HG03196 (cell line): ENCODE measurements around the gene GIMAP1.

ENCODE experiments used
- ATAC-seq: cut with Tn5 transposase; IDR thresholded peaks from one replicate; pipeline ENCODE4 v1.9.1; 2021; ENCODE audit not compliant: unreplicated experiment

GIMAP1 gene

DNA sequence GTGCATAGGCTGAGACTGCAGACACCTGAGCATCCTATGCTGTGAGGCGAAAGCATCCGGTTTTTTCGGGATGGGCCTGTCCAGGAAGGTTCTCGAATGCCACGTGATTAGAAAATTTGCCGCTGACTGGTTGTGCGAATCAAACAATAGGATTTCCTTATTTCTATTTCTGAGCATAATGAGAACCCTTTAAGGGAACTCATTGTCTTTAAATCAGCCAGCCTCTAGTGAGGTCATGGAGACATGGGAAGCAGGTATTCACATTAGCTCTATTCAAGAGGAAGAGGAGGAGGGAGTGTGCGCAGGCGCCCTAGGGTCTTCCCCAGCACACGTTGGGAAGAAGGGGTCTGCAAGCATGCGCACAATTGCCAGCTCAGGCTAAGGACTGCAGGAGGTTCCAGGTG lies 5.6 kb downstream of the GIMAP1 start:
- no peak for ATAC-seq

DNA sequence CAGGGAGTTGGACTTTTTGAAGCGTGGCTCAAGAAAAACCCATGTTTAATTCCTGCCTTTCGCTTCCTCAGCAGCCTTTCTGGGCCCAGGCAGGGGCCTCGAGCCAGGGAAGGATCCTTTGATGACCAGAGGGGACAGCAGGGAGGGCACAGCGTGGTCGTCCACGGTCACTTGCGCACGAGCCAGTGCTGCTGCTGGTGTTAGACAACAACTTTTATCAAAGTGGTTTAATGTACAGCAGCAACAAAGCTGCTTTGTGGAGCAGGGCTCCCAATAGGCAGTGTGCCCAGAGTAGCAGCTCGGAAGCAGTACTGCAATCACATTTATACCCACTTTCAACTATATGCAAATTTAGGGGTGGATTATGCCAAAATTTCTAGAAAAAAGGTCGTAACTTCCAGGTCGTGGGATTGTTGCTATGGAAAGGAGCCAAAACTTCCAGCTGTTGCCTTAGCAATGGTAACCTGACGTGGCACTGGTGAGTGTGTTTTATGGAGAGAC lies 6.1 kb downstream of the GIMAP1 start:
- ATAC-seq, result no peak

DNA sequence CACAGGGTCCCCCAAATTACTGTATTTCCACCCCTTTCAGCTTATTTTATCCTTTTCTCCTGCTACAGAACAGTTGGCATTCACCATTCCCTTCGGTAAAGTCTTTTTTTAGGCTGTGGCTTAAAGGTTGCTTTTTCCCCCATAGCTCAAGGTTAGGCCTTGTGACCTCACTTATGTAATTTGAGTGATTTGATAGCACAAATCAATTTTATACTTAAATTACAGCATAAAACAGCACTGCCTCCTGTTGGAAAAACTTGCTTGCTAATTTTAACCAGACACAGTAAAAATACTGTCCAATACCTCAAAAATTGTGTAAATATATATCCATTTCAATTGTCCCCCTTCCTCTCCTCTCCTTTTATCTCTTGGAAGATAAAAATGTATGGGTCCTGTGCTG lies 7.1 kb downstream of the GIMAP1 start:
- no peak for ATAC-seq

DNA sequence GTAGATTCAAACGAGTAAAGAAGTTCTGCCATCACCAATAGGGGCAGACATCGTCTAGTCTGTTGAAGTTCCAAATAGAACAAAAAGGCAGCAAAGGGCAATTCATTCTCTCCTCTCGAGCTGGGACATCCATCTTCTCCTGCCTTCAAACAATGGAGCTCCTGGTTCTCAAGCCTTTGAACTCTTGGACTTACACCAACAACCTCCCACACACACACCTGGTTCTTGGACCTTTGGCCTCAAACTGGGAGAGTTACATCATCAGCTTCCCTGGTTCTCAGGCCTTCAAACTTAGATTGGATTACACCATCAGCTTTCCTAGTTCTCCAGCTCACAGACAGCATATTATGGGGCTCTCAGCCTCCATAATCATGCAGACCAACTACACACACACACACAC lies 11.0 kb downstream of the GIMAP1 start:
- ATAC-seq, result no peak

DNA sequence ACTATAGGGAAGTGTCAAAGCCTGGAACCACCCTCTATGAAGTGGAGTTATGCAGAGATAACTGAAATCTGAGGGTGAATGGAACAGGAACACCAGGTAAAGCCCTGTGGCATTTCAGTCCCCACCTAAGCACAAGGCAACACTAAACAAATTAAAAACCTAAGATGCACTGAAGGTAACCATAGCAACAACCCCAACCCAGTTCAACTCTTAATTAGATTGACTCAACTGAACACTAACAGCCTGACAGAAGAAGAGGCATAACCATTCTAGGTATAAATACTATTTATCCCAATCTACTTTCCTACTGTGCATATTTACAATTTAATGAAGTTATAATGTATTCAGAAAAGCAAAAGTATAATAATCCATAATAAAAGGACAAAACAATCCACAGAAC lies 11.6 kb downstream of the GIMAP1 start:
- no peak for ATAC-seq

DNA sequence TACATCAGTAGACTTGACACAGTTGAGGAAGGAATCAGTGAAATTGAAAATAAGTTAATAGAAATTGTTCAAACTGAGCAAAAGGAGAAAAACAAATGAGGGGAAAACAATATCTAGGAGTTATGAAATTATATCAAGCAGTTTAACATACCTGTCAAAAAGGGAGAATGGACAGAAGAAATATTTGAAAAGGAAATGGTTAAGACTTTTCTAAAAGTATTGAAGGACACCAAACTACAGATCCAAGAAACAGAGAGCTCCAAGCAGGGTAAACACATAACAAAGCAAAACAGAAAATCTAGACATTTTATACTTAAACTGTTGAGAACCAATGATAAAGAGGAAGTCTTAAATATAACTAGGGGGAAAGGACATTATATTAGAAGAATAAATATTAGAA lies 12.2 kb downstream of the GIMAP1 start:
- ATAC-seq, result no peak

DNA sequence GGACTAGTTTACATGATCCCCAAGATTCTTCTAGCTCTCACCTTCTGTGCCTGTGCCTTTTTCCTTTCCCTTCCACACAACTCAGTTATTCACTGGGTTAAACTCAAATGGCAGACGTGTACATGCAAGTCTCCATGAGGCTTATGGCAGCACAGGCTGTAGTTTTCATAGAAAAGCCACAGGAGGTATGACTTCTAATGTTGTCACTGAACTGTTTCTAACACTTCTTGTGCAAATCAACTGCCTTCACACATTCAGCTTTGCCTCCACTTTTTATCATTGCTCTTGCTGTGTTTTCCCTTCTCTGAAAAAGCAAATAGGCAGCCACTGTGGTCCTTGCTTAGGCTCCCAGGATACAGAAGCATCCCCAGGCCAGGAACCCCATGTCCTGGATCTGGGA lies 15.5 kb downstream of the GIMAP1 start:
- no peak for ATAC-seq

DNA sequence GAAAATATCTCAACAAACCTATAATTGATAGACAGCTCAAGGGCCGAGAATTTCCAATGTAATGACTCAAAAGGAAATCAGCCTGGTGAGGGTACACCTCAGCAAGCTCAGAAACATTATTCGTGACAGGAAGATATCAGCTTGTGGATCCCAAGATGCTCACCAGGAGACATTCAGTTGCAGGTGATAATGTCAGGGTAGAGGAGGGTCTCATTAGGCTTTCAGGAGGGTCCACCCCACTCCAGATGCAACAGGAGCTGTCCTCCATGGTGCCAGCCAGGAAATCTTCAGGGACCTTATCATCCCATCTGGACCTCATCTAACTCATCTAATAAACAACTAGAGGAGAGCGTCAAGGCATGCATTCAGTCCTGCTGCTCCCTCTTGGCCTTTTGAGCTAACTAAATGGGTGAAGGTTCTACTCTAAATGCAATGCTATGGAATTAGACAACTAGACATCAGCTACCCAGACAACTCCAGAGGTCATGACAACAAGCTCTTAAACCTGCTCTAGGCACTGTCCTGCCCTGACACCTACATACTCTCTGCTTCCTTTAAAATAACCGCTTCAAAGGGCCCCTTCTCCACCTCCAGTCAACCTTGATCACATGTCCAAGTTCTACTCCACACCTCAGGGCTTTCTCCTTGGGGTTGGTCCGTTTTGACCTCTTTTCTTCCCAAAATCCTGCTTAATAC lies 16.5 kb downstream of the GIMAP1 start:
- ATAC-seq, result no peak

DNA sequence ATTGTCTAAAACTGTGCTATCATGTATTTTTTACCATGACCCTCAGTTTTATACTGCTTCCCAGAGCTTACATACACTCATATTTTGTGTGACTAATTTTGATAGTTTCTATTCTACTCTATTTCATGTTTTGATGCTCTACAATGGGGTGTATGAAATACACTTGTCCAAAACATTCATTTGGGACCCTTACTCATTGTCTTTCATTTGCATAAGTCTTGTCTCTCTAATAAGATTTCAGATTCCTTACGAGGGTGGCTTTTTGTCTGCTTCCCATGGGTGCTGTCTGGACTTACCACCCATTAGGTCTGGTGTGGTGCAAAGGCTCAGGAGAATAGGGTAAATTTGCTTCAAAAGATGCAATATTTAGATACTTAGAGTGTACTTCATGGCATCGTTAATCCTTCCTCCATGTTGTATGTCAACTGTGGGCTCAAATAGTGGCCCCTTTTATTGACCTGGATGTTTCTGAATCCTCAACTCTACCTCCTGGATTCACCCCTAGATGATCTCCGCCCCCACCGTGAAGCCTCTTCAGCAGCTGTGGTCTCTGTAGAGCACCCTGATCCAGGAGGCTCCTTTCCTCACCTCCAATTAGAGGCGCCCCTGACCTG lies 17.2 kb downstream of the GIMAP1 start:
- ATAC-seq, result no peak

DNA sequence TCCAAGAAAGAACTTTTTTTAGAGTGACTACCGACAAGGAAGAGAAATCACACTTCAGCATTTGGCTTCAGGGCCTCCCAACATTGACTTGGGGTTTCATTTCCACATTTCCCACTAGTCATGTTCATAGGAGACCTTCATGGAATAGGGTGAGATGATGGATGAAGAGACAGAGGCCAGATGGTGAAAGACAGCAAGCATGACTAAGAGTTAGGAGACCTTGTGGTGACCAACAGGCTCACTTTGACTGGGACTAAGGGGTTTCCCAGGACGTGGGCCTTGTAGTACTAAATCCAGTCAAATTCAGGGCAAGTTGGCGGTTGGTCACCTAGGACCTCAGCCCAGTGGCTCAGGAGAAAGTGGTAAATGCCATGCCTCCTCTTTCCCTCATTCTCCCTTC lies 17.8 kb downstream of the GIMAP1 start:
- ATAC-seq, result no peak

DNA sequence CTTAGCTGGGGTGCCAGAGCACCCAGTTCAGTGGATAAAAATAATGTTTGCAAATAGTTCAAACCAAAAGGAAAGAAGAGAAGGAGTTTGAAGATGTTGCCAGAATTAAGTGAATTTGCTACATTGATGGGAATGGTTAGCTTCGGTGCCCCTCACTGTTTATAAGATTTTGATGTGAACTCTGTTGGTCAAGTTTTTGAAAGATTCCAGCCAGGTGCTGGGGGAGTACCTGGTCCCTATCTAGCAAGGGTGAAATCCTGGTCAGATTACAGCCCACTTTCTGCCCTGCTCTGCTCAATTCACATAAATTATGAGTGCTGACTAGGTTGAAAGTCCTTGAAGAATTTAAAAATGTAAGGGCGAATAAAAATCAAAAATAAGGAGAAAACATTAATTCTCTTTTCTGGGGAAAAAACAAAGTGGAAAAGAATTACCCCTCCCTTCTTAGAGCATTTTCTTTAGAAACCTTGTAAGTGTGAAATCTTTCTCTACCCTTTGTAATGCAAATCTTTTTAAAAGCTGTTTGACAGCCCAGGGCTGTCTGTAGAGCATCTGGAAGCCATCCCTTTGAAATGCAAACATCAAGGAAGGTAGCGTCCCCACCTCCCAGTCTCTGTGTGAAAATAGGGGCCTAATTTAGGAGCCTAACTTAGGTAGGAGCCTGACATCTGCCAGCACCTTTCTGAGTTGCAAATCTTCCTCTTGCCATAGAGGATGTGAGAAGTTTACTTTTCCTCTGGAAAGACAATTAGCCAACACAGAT lies 19.4 kb downstream of the GIMAP1 start:
- ATAC-seq, result no peak

DNA sequence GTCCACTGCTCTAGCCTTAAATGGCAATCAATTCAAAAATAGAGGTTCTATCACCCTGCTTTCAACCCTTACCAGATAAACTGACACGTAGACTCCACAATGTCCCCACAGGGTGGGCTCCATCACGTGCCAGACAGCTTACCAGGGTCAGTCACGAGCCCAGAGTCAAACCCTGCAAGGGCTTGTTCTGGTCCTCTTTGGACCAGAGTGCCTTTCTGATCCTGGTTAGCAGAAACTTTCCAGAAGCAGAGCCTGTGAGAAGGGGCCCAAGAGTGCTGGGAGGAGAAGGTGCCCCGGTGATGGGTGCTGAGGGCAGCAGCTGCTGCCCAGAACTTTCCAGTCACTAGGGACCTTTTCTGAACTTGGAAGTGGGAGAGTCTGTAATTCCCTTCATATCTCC lies 20.5 kb downstream of the GIMAP1 start:
- ATAC-seq, result no peak

DNA sequence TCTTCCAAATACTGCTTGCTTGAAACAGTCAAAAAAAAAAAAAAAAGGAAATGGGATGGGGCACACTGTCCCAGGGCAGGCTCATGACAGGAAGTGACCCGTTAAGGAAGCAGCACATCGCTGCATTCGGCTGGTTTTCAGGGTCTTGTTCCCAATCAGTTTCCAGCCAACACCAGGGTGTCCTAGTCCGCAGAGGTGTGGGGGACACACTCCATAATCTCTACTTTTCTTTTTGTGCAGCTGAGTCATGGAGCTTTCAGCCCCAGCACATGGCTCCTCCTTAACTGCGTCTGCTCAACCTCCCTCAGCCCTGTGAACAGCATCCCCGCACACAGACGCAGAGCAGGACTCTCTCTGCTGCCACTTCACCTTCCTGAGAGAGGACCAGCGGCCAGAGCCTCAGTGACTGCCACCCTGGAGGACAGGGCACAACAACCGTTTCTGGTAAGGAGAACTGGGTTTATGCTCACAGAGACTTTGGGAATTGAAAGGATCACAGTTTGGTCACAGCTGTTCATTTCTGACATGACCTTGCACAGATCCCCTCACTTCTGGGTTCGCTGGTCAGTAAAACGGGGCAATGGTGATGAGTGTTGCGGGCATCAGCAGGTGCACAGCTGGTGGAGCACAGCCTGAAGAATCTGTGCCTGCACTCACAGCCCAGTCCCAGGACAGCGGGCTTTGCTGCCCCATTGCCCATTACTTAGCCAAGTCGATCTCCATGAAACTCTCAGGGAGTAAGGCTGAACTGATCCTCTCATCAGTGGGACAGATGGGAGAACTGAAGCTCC lies 21.0 kb downstream of the GIMAP1 start, which contains the start of gene GIMAP5:
GIMAP5 (plus strand) TSS at position 154 of the 791 bp plus-strand sequence. CDS start 3,467 bp downstream, outside the sequence.
- no peak for ATAC-seq

DNA sequence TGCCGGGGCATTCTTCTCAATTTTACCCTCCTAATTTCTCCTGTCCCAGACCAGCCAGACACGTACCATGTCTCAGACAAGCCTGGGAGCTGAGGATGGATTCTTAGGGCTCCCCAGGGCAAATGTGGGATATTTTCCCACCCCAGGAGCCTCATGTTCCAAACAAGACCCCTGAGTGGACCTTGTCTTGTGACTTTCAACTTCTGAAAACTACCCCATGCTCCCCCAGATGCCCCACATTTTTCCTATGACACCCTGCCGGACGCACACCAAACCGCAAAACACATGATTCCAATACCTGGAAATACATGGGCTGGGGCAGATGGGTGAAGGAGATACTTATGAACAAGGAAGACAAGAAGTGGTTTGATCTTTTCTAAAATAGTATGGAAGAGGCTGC lies 21.7 kb downstream of the GIMAP1 start:
- ATAC-seq, result no peak

DNA sequence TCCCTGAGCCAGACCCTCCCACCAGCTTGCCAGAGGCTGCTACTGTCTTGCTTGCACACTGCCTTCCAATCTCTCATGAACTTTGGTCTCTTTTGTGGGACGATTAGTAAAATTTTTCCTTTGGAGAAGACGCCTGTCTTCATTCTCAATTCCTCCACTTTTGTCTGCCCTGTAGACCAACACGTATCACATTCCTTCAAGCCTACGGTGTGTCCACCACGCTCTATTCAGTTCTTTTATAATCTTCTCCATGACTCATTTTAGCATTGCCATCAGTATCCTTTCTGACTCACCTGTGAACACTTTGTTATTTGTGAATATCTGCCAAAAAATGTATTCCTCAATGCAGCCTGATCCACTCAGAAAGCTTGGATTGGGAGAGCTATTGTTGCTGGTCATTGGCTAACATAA lies 22.2 kb downstream of the GIMAP1 start:
- no peak for ATAC-seq

DNA sequence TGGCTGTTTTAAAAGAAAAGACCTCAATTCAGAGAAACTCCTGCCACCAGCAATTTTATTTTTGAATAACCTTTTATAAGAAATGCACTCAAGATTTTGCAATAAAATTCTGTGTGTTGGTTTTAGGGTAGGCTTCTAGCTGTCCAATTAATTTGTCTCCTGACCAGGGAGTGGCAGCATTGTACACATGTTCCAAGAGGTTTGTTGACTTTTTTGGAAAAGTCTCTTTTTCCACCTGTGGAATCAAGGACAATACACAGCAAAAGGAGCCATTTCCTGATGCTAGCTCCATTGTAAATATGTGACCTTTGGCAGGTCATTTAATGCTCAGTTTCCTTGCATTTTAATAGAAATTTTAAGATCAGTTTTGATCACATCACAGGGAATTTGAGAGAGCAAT lies 22.6 kb downstream of the GIMAP1 start:
- ATAC-seq, result no peak

DNA sequence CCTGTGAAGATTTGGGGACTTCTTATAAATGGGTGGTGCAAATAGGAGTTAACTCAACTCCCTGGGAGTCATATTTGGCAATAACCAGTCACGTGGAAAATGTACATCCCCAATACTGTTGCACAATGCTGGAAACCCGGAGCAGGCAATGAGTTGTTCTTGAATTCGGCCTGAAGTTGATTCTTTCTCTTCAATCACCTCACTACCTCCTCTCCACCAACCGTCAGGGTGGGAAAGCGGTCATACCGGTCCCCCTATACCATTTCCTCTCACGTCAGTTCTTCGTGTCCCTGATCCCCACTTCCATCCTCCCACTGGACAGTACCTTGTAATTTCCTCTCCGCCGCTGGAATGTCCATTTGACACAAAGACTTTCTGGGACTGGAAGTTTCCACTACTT lies 23.6 kb downstream of the GIMAP1 start:
- no peak for ATAC-seq

DNA sequence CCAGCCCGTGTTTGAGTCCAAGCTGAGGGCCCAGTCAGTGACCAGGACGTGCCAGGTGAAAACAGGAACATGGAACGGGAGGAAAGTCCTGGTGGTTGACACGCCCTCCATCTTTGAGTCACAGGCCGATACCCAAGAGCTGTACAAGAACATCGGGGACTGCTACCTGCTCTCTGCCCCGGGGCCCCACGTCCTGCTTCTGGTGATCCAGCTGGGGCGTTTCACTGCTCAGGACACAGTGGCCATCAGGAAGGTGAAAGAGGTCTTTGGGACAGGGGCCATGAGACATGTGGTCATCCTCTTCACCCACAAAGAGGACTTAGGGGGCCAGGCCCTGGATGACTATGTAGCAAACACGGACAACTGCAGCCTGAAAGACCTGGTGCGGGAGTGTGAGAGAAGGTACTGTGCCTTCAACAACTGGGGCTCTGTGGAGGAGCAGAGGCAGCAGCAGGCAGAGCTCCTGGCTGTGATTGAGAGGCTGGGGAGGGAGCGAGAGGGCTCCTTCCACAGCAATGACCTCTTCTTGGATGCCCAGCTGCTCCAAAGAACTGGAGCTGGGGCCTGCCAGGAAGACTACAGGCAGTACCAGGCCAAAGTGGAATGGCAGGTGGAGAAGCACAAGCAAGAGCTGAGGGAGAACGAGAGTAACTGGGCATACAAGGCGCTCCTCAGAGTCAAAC lies 26.0 kb downstream of the GIMAP1 start:
- no peak for ATAC-seq

DNA sequence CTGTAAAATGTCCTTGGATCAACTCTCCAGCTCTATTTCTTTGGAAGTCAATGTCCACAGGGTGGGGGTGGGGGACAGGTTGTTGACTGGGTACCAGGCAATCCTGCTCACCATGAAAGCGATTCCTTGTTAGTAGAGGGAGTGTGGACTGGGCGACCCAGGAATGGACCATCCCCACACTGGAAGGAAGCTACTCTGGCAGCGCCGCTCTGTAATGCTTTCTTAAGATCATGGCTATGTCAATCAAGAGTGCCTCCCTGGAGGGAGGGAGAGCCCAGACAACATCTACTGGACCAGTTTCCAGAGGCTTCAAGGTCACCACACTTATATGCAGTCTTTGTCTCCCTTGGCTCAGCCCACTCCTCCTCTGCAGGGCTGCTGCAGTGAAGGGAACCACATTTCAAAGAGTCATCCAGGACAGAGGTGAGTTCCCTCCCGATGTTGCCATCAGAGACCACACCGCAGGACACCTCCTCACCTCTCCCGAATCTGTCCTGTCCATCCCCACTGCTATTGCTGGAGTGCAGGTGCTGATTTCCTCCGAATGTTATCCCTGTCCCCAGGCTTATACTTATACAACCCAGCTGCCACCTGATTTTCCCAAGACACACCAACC lies 27.7 kb downstream of the GIMAP1 start:
- ATAC-seq, result no peak

DNA sequence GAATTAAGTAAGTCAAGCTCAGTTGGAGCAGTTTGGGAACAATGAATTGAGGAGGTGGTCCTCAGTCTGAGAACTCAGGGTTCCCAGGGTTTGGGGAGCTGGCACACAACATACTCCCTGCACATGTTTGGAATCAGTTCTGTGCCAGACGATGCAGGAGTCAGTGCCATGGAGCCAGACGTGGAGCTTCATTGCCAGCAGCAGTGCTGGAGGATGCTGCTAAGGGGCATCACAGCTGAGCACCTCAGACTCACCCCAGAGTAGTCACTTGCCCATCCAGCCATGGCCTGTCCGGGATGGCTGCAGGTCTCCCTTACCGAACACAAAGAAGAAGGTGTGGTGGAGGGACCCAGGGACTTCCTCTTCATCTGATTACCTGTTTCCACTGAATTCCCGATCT lies 28.7 kb downstream of the GIMAP1 start:
- no peak for ATAC-seq
